A204.1 (cell line): Measurements from ENCODE around the gene ADGRF5.

Experiments used
- FAIRE-seq: peaks from 2 replicates; lab custom pipeline; 2012; peaks lifted over from hg19 to GRCh38; lab: Jason Lieb, UNC

Gene ADGRF5, protein sequence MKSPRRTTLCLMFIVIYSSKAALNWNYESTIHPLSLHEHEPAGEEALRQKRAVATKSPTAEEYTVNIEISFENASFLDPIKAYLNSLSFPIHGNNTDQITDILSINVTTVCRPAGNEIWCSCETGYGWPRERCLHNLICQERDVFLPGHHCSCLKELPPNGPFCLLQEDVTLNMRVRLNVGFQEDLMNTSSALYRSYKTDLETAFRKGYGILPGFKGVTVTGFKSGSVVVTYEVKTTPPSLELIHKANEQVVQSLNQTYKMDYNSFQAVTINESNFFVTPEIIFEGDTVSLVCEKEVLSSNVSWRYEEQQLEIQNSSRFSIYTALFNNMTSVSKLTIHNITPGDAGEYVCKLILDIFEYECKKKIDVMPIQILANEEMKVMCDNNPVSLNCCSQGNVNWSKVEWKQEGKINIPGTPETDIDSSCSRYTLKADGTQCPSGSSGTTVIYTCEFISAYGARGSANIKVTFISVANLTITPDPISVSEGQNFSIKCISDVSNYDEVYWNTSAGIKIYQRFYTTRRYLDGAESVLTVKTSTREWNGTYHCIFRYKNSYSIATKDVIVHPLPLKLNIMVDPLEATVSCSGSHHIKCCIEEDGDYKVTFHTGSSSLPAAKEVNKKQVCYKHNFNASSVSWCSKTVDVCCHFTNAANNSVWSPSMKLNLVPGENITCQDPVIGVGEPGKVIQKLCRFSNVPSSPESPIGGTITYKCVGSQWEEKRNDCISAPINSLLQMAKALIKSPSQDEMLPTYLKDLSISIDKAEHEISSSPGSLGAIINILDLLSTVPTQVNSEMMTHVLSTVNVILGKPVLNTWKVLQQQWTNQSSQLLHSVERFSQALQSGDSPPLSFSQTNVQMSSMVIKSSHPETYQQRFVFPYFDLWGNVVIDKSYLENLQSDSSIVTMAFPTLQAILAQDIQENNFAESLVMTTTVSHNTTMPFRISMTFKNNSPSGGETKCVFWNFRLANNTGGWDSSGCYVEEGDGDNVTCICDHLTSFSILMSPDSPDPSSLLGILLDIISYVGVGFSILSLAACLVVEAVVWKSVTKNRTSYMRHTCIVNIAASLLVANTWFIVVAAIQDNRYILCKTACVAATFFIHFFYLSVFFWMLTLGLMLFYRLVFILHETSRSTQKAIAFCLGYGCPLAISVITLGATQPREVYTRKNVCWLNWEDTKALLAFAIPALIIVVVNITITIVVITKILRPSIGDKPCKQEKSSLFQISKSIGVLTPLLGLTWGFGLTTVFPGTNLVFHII (N-terminal part only)

GRCh38 chr6:46921731-46922130 is at the start of gene ADGRF5:
Gene ADGRF5 (minus strand): TSS chr6:46921938. CDS start chr6:46906762, 15,176 bp downstream.
- no peak for FAIRE-seq

DNA sequence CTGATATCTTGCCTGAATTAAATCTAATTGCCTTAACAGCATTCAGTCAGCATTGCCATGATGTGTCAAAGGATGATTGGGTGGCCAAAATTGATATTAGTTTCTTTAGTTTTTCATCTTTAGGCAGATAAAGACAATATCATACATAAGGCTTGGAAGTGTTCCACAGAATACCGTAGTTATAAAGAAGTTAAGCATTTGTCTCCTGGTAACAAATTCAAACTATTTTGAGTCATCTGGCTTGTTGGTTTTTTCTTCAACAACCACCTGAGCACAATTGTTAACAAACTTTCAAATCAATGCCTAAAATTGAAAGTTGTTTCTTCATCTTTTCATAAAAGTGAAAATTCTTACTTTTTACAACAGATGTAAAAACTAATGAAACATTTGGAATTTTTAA is 47.5 kb upstream of the ADGRF5 start:
- no peak for FAIRE-seq

- FAIRE-seq = no peak
Measured at GRCh38 chr6:46967826-46968349, 46.1 kb upstream of the ADGRF5 start.

DNA sequence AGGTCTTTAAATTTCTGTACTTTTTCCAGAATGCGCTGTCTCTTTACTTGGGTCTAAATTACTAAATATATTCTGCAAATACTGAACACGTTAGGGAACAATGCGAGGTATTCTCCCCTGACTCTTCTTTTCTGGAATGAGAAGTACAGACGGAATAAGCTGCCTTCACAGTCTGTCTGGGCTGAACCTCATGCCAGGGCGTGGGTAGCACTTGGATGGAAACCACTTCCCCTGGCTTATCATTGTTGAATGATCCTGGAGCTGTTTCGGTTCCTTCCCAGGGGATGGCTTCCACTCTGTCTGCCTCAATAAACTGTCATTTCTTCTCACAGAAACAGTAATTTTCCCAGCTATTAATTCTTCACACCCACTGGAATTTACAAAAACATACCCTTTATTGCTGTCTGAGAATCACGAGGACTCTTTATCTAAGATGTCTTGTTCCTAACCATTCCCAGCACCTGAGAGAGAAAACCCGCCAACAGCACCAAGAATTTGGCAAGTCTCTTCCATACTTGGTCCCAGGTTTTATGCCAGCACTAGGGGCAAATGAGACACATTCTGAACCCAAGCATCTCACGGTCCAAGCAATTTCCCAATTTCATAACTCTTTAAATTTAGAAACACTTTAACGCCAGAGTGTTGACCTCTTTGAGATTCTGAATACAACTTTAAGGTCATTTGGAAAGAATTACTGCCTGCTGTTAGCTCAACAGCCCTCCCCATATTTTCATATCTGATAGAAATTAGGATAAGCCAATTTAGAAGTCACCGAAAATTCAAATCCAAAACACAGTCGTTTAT is 43.2 kb upstream of the ADGRF5 start:
- no peak for FAIRE-seq

DNA sequence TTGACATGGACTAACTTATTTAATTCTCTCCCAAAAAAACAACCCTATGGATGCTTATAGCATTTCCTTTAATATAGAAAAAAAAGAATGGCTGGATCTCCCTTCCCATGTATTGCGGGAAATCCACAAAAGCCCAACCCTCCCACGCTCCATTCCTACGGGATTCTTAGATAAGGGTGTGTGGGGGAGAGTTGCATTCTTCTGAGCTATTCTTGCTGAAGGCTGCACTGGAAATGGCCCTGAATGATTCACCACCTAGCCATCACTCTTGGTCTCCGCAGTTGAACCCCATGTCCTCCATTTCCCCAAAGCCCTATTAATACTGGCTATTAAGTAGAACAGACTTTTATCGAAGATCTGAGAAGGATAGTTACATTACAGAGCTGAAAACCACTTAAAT is 41.9 kb upstream of the ADGRF5 start:
- FAIRE-seq = no peak

- no peak for FAIRE-seq
Measured at GRCh38 chr6:46963039-46963438, 41.3 kb upstream of the ADGRF5 start.

DNA sequence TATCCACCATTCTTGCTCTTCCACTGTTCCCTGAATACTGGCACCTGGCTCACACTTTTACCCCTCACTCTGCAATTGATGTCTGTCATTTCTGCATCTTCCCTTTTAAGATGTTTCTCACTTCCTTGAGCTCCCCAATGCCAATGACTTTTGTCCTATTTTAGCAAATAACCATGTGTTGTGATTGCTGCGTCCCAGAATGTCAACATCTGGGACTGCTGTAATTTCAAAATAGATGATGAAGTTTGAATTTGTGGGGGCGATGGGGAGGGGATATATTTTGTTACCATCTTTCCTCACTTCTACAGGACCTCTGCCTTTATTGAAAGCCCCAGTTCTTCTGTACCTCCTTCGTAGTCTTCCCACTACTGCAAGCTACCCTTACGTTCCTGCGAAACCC is 40.0 kb upstream of the ADGRF5 start:
- FAIRE-seq = no peak

DNA sequence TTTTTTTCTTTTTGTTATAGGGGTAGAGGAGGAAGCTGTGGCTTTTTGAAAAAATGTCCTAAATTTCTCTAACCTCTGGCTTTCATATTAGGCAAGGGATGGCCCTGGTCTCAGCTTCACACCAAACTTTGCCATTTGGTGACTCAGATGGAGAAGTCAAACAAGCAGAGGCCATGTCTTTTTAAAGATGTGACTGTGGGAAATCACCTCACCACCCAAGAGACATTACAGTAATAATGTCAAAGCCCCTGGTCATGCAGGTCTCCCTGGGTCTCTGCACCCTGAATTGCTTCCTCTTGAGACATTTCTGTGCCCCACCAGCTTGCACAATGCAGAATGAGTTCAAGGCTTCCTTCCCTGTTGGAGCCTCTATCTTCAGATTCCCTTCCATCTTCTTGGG is 39.5 kb upstream of the ADGRF5 start:
- FAIRE-seq = no peak

DNA sequence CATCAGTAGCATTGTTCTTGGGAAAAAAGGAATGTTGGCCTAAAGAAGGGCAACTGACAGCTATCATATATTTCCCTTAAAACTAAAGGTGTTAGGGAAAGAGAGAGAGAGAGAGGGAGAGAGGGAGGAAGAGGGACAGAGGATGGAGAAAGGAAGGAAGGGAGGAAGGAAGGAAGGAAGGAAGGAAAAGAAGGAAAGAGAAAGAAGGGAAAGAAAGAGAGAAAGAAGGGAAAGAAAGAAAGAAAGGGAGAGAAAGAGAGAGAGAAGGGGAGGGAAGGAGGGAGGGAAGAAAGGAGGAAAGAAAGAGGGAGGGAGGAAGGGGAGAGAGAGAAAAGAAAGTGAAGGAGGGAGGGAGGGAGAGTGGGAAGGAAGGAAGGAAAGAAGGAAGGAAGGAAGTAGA is 37.7 kb upstream of the ADGRF5 start:
- no peak for FAIRE-seq

DNA sequence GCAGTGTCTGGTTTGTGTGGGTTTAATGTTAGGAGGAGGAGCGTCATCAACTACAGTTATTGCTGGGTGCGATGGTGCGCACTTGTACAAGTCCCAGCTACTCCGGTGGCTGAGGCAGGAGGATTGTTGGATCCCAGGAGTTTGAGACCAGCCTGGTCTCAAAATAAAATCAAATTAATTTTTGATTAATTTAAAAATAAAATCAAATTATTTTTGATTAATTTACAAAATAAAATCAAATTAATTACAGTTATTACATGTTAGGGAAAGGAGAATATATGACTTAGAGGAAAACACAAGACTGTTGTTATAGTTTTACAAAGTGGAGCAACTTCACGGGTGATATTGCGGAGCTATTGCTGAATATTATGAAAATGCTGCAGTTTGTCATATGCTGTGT is 34.7 kb upstream of the ADGRF5 start:
- FAIRE-seq = no peak

- FAIRE-seq = no peak
Measured at GRCh38 chr6:46954837-46955451, 33.2 kb upstream of the ADGRF5 start.

GRCh38 chr6:46953921-46954320 is 32.2 kb upstream of the ADGRF5 start:
- FAIRE-seq = no peak

DNA sequence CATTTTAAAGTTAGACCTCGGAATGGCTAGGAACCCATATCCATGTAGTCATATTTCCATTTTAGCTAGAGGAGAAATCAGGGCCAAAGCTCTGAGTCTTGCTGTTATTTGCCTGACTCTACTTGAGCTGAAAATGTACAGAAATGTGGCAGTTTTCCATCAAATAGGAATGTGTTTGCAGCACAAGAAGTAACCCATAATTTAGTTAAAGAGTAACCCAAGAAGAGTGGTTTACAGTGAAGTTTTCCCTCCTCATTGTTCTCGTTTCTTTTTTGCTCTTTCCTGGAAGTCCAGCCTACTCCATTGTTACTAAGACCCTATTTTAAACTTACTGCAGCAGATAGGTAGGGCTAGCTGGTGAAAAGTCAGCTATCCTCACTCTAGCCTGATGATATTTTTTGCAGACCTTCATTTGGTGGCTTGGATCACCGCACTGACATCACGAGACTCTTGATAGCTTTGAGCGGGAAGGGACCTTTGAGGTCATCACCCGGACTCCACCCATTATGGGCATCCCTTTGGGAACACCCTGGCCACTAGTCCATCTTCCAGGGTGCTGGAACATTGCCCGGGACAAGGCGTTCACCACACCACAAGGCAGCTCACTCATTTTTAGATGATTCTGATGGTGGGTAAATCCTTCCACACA is 28.0 kb upstream of the ADGRF5 start:
- no peak for FAIRE-seq

GRCh38 chr6:46948699-46949098 is 27.0 kb upstream of the ADGRF5 start:
- FAIRE-seq = no peak

- FAIRE-seq = no peak
Measured at GRCh38 chr6:46947497-46947896, 25.8 kb upstream of the ADGRF5 start.

DNA sequence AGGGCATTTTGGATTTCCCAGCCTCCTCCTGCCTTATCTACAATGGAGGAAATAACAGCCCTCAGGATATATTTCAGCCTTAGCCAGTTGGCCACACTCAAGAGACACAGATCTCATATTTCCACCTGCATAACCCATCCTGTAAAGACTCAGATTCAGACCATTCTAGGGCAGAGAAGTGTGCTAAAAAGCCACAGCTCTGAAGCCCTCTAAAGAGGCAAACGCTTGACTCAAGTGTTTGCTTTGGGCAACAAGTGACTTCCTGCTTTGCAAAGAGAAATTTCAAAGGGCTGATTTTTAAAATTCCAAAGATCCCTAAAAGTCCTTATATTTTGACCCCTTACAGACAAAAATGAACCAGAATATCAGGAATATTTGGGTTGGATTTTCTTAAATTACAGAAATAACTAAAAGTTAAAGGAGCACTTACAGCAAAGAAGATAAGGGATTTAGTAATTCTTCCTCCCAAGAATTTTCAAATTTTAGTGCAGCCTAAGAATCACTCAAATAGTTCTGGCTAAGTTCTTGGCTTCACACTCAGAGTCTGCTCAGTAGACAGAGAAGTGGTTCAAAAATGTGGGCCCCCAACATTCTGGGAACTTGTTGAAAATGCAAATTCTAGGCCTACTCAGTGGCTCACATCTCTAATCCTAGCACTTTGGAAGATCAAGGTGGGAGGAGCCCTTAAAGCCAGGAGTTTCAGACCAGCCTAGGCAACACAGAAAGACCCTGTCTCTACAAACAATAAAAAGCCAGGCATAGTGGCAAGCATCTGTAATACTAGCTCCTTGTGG is 18.9 kb upstream of the ADGRF5 start:
- FAIRE-seq = no peak

DNA sequence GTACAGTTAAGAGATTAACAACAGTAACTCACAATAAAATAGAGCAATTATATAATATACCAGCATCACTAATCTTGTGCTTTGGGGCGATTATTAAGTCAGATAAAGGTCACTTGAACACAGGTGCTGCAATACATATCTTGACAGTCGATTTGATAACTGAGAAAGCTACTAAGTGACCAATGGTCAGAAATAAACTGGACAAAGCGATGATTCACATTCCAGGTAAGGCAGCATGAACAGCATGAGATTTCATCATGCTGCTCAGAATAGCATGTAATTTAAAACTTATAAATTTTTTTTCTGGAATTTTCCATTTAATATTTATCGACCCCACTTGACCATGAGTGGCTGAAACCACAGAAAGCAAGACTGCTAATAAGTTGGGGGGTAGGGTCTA is 15.9 kb upstream of the ADGRF5 start:
- FAIRE-seq = no peak

- no peak for FAIRE-seq
Measured at GRCh38 chr6:46935687-46936086, 13.9 kb upstream of the ADGRF5 start.

DNA sequence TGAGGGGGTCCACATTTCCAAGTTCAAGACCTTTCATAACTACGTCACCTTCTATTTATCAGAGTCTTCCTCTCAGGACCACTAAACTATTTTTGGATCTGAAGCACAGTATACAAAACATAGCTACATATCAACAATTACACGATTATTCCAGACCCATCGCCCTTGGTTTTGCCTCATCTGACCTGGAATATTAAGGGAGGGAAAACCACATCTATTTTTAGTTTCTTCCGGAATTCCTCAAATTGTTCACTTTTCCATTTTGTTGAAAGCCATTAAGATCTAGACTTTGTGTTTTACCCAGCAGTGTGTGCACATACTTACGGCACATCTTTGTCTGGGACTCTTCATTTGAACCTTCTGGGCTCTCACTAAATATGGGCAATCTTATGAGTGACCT is 12.0 kb upstream of the ADGRF5 start:
- no peak for FAIRE-seq
